A375 (cell line): ENCODE measurements around the gene PLPP2. TPM values are rescaled to one million over a fixed set of nuclear protein-coding genes. Genes with fewer than 3 reads are reported as not detected.

Source experiments
- total RNA-seq: library from RNA; depleted of rRNA; stranded (reverse); fragments of >200 nt; shearing (Covaris generic); gene quantifications from 2 replicates; pipeline ENCODE4 v1.2.3, GENCODE V29; 2014; rRNA removed

PLPP2 gene
- total RNA-seq: 102 TPM in 2 replicates

GRCh38 chr19:291006-291521 is at the start of gene PLPP2:
PLPP2 (minus strand) TSS chr19:291403; CDS start chr19:291336, 67 bp downstream.

Other genes with a start within 250 kb of the PLPP2 start
- not detected in 2 replicates for gene OR4F17, start 184.3 kb downstream of the PLPP2 start, total RNA-seq
- 17.9 and 29.4 TPM in 2 replicates for gene MIER2, start 53.4 kb upstream of the PLPP2 start, total RNA-seq
- 0.58 and 0.98 TPM in 2 replicates for gene C2CD4C, start 117.7 kb upstream of the PLPP2 start, total RNA-seq
- 2.1 and 2.3 TPM in 2 replicates for gene SHC2, start 169.6 kb upstream of the PLPP2 start, total RNA-seq
- 0.08 TPM in 1 of 2 replicates, not detected in the other for gene MADCAM1, start 205.1 kb upstream of the PLPP2 start, total RNA-seq
- 43.4 and 51.0 TPM in 2 replicates for gene TPGS1, start 216.1 kb upstream of the PLPP2 start, total RNA-seq
- gene CDC34, start 240.4 kb upstream of the PLPP2 start, total RNA-seq: 139 and 153 TPM in 2 replicates